NCI-H2107 treated with DMSO at 0.1 percent for 48 hours (cell line): ENCODE results near the gene A2M.
A peak's percentile ranks its signal among the peaks of the same experiment; 100 is the strongest.

Experiments used
- DNase-seq: peaks from one replicate; lab custom pipeline; 2025; ENCODE audit not compliant: unreplicated experiment; lab: John Stamatoyannopoulos, UW

The A2M gene

DNA sequence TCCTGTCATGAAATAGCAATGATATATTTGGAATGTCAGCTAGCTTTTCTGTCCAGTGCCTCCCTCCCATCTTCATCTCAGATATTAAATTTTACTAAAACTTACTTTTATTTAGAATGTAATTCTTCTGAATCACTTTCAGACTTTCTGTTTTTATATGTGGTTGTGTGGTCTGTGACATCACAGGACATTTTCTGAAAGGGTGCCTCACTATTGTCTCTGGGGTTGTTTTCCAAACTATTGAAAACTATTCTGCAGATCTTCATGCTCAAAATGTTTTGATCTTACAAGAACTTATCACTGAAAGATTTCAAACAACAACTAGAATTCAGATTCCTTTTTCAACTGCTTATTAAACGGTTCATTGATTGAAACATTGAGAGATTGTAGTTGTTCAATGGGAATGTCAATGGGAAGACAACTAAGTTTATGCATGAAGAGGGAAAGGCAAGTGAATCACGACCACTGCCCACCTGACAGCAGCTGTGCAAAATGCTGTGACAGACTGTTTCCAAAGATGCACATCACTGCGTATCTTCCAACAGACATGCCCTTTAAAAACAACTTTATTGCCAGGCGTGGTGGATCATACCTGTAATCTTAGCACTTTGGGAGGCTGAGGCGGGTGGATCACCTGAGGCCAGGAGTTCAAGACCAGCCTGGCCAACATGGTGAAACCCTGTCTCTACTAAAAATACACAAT lies 75.1 kb downstream of the A2M start:
- DNase-seq, result no peak

DNA sequence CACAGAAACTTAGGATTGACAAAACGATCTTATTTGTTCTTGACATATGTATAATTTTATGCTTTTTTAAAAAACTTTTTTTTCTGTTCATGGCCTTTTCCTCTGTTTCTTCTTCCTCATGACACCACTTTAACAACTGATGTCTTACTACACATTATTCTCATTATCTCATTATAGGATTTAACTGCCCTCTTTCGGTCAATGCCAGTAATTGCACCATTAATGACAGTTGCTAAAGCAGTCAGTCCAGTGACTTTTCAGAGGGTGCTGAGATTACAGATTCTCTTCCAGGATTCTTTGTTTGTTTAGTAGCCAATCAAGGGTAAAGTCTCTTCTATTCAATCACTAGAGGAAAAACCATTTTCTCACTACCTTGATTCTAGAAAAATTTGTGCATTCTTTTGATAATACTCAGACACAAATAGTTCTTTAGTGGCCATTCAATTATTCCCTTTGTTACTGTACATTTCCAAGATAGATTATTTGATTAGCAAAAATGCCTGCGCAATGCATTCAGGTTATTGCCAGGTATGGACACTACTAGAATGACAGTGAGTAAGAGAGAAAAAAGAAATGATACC lies 76.2 kb downstream of the A2M start:
- peak; percentile 14 for DNase-seq

DNA sequence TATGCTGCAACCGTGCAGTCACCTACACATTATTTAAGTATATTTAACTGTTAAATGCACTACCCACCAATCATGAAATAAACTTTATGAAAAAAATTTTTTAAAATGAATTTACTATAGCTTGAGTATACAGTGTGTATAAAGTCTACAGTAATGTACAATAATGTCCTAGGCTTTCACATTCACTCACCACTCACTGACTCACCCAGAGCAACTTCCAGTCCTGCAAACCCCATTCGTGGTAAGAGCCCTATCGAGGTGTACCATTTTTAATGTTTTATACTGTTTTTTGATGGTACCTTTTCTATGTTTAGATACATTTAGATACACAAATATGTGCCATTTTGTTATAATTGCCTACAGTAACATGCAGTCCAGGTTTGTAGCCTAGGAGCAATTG lies 78.3 kb downstream of the A2M start:
- no peak for DNase-seq

DNA sequence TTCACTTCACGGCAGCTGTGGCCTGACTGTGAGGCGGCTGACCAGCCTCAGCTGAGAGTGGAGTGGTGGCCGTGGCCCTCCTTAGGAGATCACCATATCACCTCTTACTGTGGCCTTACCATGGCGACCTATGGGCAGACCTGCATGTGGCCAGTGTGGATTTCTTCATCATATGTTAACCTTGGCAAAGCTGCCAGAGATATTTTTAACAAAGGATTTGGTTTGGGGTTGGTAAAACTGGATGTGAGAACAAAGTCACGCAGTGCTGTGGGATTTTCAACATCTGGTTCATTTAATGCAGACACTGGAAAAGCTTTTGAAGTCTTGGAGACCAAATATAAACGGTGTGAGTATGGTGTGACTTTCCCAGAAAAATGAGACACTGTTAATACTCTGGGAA lies 79.5 kb downstream of the A2M start:
- DNase-seq, result no peak

DNA sequence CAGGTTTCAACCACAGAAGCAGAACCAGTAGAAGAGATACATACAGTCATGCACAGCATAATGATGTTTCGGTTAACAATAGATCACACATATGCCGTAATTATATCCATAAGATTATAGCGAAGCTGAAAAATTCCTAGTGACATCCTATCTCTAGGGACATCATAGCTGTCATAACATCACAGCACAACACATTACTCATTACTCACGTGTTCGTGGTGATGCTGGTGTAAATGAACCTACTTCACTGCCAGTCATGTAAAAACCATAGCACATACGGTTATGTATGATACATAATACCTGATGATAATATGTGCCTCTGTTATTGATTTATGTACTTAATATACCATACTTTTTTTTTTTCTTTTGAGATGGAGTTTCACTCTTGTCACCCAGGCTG lies 81.6 kb downstream of the A2M start:
- no peak for DNase-seq

DNA sequence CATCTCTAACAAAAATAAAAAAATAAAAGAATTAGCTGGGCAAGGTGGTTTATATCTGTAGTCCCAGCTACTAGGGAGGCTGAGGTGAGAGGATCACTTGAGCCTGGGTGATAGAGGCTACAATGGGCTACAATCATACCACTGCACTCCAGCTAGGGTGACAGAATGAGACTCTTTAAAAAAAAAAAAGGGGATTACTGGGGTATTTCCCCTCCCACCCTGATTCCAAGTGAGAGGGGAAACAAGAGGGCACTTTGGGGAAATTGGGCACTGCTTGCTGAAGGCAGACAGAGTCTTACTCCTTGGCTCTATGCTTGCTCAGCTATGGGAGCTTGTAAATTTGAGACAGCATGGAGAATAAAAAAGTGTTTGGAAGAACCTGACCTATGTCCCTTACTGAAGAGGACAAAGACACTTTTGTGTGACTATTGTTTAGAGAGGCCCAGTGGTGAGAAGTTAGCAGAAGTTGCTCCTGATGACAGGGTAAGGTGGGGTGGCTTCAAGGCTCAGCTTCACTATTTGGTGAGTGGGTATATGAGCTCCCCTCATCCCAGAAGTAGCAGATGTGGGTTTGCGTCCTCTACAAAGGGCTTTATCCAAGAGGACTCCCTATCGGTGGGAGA lies 82.3 kb downstream of the A2M start:
- no peak for DNase-seq

DNA sequence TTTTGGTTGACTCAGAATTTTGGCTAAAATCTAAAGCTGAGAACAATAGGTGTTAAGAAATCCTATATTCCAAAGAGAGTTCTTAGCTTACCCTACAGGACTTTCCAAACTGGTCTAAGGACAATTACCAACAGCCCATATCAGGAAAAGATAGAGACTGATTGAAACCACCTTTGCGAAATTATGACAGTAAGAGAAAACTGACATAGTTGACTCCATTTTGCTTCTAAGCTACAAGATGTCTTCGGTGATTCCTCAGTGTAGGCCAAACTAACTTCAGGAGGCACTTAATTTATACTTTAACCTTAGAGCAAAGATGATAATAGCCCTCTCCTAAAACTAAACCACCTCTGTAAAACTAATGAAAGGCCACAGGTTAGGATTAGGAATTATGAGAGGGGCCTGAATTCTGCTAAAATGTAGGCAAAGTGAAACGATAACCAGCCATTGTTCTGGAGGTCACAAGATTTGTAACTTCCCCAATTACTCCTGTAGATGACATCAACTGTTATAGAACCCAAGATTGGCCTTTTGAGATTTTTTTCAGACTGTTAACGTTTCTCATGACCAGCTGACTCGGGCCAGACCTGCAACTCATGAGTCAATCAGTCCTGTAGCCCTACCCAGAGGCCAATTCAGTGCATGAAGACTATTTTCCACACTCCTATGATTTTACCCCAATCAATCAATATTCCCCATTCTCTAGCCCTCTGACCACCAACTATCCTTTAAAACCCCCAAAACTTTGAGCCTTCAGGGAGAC lies 83.3 kb downstream of the A2M start:
- no peak for DNase-seq

DNA sequence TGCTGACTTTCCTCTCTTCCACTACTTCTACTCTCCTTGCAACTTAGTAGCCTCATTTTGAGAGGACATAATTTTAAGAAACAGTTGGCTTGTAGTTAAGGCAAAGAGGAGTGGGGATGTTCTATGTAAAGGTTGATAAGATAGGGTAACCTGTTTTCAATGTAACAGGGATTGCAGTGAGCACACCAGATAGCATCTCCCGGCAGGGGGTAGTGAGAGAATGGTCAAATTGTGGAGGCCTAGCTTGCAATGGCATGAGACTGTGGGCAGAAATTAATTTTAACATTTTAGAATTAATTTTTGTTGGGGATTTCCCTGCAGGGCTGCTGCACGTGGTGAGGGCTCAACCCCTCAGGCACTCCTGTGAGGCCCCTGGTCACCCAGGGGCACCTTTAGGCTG lies 84.9 kb downstream of the A2M start:
- no peak for DNase-seq

DNA sequence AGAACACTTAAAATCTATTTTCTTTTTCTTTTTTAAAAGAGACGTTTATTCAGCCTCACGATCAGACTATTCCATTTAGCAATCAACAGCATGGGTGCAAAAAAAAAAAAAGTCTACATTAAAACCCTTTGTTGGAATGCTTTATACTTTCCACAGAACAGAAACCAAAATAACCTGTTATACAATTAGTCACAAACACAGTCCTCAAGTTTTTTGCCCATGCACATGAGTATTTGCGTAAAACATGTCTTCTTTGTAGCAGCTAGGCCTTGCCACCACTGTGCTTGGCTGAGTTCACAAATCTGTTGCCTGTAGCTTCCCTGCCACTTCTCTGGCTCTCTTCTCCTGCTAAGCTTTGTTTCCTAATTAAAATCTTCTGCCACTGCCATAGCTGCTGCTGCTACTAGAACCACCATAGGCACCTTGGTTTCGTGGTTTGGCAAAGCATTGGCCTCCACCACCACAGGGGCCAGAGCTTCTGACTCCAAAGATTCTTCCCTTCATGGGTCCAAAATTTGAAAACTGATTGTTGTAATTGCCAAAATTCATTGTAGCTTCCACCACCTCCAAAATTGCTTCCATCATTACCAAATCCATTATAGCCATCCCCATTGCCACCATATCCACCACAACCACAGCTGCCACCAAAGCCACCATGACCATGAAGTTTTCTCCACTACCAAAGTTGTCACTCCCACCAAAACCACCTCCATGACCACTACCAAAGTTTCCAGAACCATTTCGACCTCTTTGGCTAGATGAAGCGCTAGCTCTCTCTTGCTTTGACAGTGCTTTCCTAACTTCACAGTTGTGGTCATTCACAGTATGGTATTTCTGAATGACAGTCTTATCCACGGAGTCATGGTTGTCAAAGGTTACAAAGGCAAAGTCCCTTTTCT lies 88.3 kb downstream of the A2M start:
- no peak for DNase-seq

DNA sequence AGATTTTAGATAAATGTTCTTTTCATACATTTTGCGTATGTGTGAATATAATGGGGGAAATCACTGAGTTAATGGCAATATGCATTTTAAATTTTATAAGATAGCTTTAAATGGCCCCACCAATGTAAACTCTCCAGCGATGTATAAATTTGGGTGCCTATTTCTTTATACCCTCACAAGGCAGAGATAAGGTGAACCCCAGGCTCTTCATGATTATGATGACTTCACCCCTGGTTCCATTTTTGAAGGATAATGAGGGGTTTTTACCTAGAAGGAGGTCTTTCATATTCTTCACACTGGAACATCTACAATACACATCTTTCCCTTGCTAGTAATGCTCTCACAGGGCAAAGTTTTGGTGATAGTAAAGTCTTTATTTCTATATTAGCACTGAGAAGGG lies 91.2 kb downstream of the A2M start:
- DNase-seq, result no peak

DNA sequence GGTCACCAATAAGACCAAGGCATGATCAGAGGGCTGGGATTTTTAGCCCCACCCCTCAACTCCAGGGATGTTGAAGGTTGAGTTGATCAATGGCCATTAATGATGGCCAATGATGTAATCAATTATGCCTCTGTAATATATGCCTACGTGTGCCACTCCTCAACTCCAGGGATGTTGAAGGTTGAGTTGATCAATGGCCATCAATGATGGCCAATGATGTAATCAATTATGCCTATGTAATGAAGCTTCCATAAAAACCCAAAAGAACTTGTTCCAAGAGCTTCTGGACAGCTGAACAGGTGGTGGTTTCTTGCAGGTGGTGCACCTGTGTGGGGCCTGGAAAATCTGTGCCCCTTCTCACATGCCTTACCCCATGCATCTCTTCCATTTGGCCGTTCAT lies 93.1 kb downstream of the A2M start:
- no peak for DNase-seq
